Loucy (cell line): Measurements from ENCODE around the gene MIGA2.
A peak's percentile ranks its signal among the peaks of the same experiment; 100 is the strongest.

Experiments
- H2AFZ ChIP-seq: fragments of 200-600 bp; sonication (generic); 2 replicates; pipeline ENCODE4 v1.6.0; 2016; ENCODE audit warnings: antibody characterized with exemption, mild to moderate bottlenecking, low read length, moderate library complexity
- H3F3A ChIP-seq: fragments of 200-600 bp; 2 replicates; pipeline ENCODE4 v1.6.0; 2016; ENCODE audit warnings: antibody characterized with exemption, low read depth, mild to moderate bottlenecking
- H3K27me3 ChIP-seq: fragments of 200-600 bp; sonication (generic); 2 replicates; pipeline ENCODE4 v1.6.1; 2014; ENCODE audit warnings: low read length, mild to moderate bottlenecking; ENCODE audit not compliant: insufficient read depth, poor library complexity, severe bottlenecking
- H3K36me3 ChIP-seq: fragments of 200-600 bp; sonication (generic); 2 replicates; pipeline ENCODE4 v1.6.1; 2016; ENCODE audit warnings: low read length; ENCODE audit not compliant: insufficient read depth
- H3K4me1 ChIP-seq: fragments of 200-600 bp; sonication (generic); 2 replicates; pipeline ENCODE4 v1.5.1; 2014; ENCODE audit warnings: low read length, mild to moderate bottlenecking; ENCODE audit not compliant: insufficient read depth, poor library complexity, severe bottlenecking
- H3K4me2 ChIP-seq: fragments of 200-600 bp; sonication (generic); 2 replicates; pipeline ENCODE4 v1.6.0; 2014; ENCODE audit warnings: antibody characterized with exemption, low read length, low read depth, mild to moderate bottlenecking; ENCODE audit not compliant: poor library complexity, severe bottlenecking
- H3K4me3 ChIP-seq: fragments of 200-600 bp; sonication (generic); 2 replicates; pipeline ENCODE4 v1.5.1; 2014; ENCODE audit warnings: low read length, mild to moderate bottlenecking, mixed read lengths; ENCODE audit not compliant: poor library complexity, severe bottlenecking
- H3K79me2 ChIP-seq: fragments of 200-600 bp; sonication (generic); 2 replicates; pipeline ENCODE4 v1.6.1; 2014; ENCODE audit warnings: low read length; ENCODE audit not compliant: insufficient read depth
- H3K9ac ChIP-seq: fragments of 200-600 bp; sonication (generic); 2 replicates; pipeline ENCODE4 v1.6.0; 2014; ENCODE audit warnings: mild to moderate bottlenecking, low read depth, low read length, moderate library complexity; ENCODE audit not compliant: poor library complexity, severe bottlenecking
- H3K9me2 ChIP-seq: fragments of 200-600 bp; sonication (generic); replicated peaks from 2 replicates; pipeline ENCODE4 v1.6.1; 2016; ENCODE audit warnings: low read depth, low read length, mixed read lengths
- H3K9me3 ChIP-seq: fragments of 200-600 bp; sonication (generic); 2 replicates; pipeline ENCODE4 v1.6.1; 2014; ENCODE audit warnings: mild to moderate bottlenecking, antibody characterized with exemption, low read length, low read depth; ENCODE audit not compliant: insufficient read depth
- H4K20me1 ChIP-seq: fragments of 200-600 bp; sonication (generic); 2 replicates; pipeline ENCODE4 v1.6.0; 2014; ENCODE audit warnings: antibody characterized with exemption, low read length, mild to moderate bottlenecking; ENCODE audit not compliant: insufficient read depth, poor library complexity, severe bottlenecking
- CTCF ChIP-seq: fragments of 200-600 bp; sonication (generic); conservative IDR thresholded peaks from 2 replicates; pipeline ENCODE4 v1.5.1; 2014; ENCODE audit warnings: mild to moderate bottlenecking, antibody characterized with exemption, low read length
- EZH2phosphoT487 ChIP-seq: fragments of 200-600 bp; IDR thresholded peaks from 2 replicates; pipeline ENCODE4 v1.6.1; 2018; ENCODE audit warnings: antibody characterized with exemption, mild to moderate bottlenecking, moderate library complexity, borderline replicate concordance

The MIGA2 gene

DNA sequence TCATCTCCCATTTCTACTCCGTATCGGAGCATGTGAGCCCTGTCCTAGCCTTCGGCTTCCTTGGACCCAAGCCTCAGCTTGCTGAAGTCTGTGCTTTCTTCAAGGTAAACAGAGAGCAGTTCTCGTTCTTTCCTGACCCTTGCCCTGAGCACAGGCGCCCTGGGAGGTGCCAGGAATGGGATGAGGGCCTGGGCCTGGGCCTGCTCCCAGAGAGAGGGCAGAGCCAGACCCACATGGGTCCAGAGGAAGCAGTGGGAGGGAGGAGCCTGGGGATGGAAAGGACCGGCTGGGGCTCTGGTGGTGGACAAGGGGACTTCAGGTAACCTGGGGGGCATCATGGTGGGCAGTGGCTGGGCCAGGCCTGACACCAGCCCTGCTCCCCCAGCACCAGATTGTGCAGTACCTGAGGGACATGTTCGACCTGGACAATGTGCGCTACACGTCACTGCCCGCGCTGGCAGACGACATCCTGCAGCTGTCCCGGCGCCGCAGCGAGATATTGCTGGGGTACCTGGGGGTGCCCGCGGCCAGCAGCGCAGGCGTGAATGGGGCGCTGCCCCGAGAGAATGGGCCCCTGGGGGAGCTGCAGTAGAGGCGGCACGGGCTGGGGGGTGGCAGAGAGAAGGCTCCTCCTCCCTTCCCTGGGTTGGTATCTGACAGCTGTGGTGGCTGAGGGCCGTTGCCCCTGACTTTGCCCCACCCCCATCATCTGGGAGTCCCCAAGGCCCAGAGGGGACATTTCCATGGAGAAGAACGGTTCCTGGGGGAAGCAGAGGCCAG lies 33.6 kb downstream of the MIGA2 start:
- Histone ChIP-seq H3K9me2 (no peaks in the 10 kb centered on the region), H3K9me3 (no peaks in the 10 kb centered on the region), H3K4me2 (peak overlapping the region; percentile 90), H2AFZ (no peak overlapping the region), H3K36me3 (no peaks in the 10 kb centered on the region), H3K4me1 (peaks cover 45% of the 10 kb centered on the region), H3K27me3 (no peaks in the 10 kb centered on the region), H4K20me1 (no peaks in the 10 kb centered on the region), H3K79me2 (peaks cover 20% of the 10 kb centered on the region; the same call in 1 of the 2 replicates), H3F3A (peaks cover 11% of the 10 kb centered on the region; the same call in 1 of the 2 replicates), H3K4me3 (peak overlapping the region; percentile 68), H3K9ac (peak overlapping the region; percentile 89)
- TF ChIP-seq CTCF (no peak), EZH2phosphoT487 (no peak)

GRCh38 chr9:129070696-129071525 lies 34.5 kb downstream of the MIGA2 start:
- no peaks in the 10 kb centered on the region for H4K20me1 ChIP-seq
- peaks cover 45% of the 10 kb centered on the region for H3K4me1 ChIP-seq
- H3F3A ChIP-seq: peaks cover 11% of the 10 kb centered on the region; the same call in 1 of the 2 replicates
- H3K9ac ChIP-seq: peak overlapping the region; percentile 89
- peaks cover 20% of the 10 kb centered on the region; the same call in 1 of the 2 replicates for H3K79me2 ChIP-seq
- TF ChIP-seq EZH2phosphoT487 (no peak), CTCF (no peak)
- H2AFZ ChIP-seq: no peak overlapping the region
- peak overlapping the region; percentile 68 for H3K4me3 ChIP-seq
- H3K36me3 ChIP-seq: no peaks in the 10 kb centered on the region
- H3K27me3 ChIP-seq: no peaks in the 10 kb centered on the region
- H3K4me2 ChIP-seq: peak overlapping the region; percentile 90
- no peaks in the 10 kb centered on the region for H3K9me3 ChIP-seq
- no peaks in the 10 kb centered on the region for H3K9me2 ChIP-seq

GRCh38 chr9:129071526-129072126 lies 35.2 kb downstream of the MIGA2 start:
- TF ChIP-seq EZH2phosphoT487: no peak
- TF ChIP-seq CTCF: no peak
- peaks cover 20% of the 10 kb centered on the region; the same call in 1 of the 2 replicates for H3K79me2 ChIP-seq
- H3K36me3 ChIP-seq: no peaks in the 10 kb centered on the region
- no peaks in the 10 kb centered on the region for H4K20me1 ChIP-seq
- H3K27me3 ChIP-seq: no peaks in the 10 kb centered on the region
- peak overlapping the region; percentile 90 for H3K4me2 ChIP-seq
- peaks cover 45% of the 10 kb centered on the region for H3K4me1 ChIP-seq
- peak overlapping the region; percentile 68 for H3K4me3 ChIP-seq
- peaks cover 11% of the 10 kb centered on the region; the same call in 1 of the 2 replicates for H3F3A ChIP-seq
- H2AFZ ChIP-seq: no peak overlapping the region
- no peaks in the 10 kb centered on the region for H3K9me3 ChIP-seq
- H3K9me2 ChIP-seq: no peaks in the 10 kb centered on the region
- H3K9ac ChIP-seq: peak overlapping the region; percentile 89
